RWPE1 (cell line): ENCODE measurements around the gene AMH.

Source experiments
- CTCF ChIA-PET: fragments of 350-600 bp; sonication (Branson Sonifier 250); formaldehyde crosslinking; extraction: SDS; loops from one replicate; lab custom pipeline; 2021; lab: Yijun Ruan, JAX
- POLR2A ChIA-PET: fragments of 400-600 bp; formaldehyde crosslinking; extraction: SDS; loops from one replicate; lab custom pipeline; 2020; ENCODE audit warnings: antibody characterized with exemption; ENCODE audit not compliant: low non-redundant PET; lab: Yijun Ruan, JAX
- DNase-seq: peaks from one replicate; pipeline ENCODE4 v3.0.0; 2012; ENCODE audit warnings: low spot score
- H3K27ac ChIP-seq: fragments of 450-650 bp; 2 replicates; pipeline ENCODE4 v1.5.1; 2017
- CTCF ChIP-seq: fragments of 450-650 bp; conservative IDR thresholded peaks from 2 replicates; pipeline ENCODE4 v1.5.1; 2017; ENCODE audit warnings: low read depth, mild to moderate bottlenecking

The AMH gene

GRCh38 chr19:2282862-2283237 lies 33.7 kb downstream of the AMH start:
- TF ChIP-seq CTCF = no peak
- DNase-seq = no peak
- CTCF ChIA-PET = no interaction called here
- H3K27ac ChIP-seq = no peak overlapping the region
- POLR2A ChIA-PET = interaction anchor here (0.6 kb wide), 1 partner anchor 11 kb away, joined by 3 read pairs; no protein-coding TSS in a partner anchor

- ChIA-PET CTCF (no interaction called here), POLR2A (no interaction called here)
Observed at GRCh38 chr19:2283835-2284507, 34.8 kb downstream of the AMH start.

GRCh38 chr19:2286402-2287140 lies 37.4 kb downstream of the AMH start:
- ChIA-PET CTCF (interaction anchor here (1.0 kb wide), 1 partner anchor 68 kb away, joined by 3 read pairs; no protein-coding TSS in a partner anchor), POLR2A (interaction anchor here (0.5 to 0.6 kb wide), 3 partner anchors 8 to 597 kb away, joined by 3 to 6 read pairs (median 5); no protein-coding TSS in a partner anchor)
- DNase-seq = no peak
- H3K27ac ChIP-seq = no peak overlapping the region
- no peak for TF ChIP-seq CTCF

More at GRCh38 chr19:2283835-2284507, 34.8 kb downstream of the AMH start:
- H3K27ac ChIP-seq = no peak overlapping the region
- no peak for DNase-seq
- no peak for TF ChIP-seq CTCF

- CTCF ChIA-PET = interaction anchor here (0.7 kb wide), 1 partner anchor 28 kb away, joined by 3 read pairs; no protein-coding TSS in a partner anchor
- POLR2A ChIA-PET = no interaction called here
- TF ChIP-seq CTCF = no peak
- no peak for DNase-seq
- H3K27ac ChIP-seq = no peak overlapping the region
Observed at GRCh38 chr19:2287585-2288337, 38.6 kb downstream of the AMH start.

- ChIA-PET CTCF (no interaction called here), POLR2A (no interaction called here)
- no peak for DNase-seq
- no peak for TF ChIP-seq CTCF
- H3K27ac ChIP-seq = no peak overlapping the region
Observed at GRCh38 chr19:2288338-2288817, 39.3 kb downstream of the AMH start.
